Thymus (tissue), 11 donors: Measurements from ENCODE around the gene DUS1L. TPM values are rescaled to one million over a fixed set of nuclear protein-coding genes. Genes with fewer than 3 reads are reported as not detected.

ENCODE experiments used
- DNase-seq, 9 donors: peaks; one replicate each; pipeline ENCODE4 v3.0.0-alpha.2; 2013; ENCODE audit warnings: low spot score in 9 of 9, low read depth in 6 of 9, missing footprints in 1 of 9
- H3K27ac ChIP-seq, 2 donors: one replicate each; pipeline ENCODE4 v1.5.1; 2013; ENCODE audit warnings: control low read depth in 1 of 2, low read depth in 1 of 2, low read length in 1 of 2, mild to moderate bottlenecking in 1 of 2, moderate library complexity in 1 of 2
- H3K27me3 ChIP-seq, 2 donors: one replicate each; pipeline ENCODE4 v1.5.1; 2013; ENCODE audit warnings: low read length in 1 of 2; ENCODE audit not compliant: control insufficient read depth in 2 of 2, insufficient read depth in 1 of 2
- H3K36me3 ChIP-seq, 2 donors: one replicate each; pipeline ENCODE4 v1.5.1; 2013; ENCODE audit warnings: low read length in 1 of 2, mild to moderate bottlenecking in 1 of 2, moderate library complexity in 1 of 2; ENCODE audit not compliant: control insufficient read depth in 2 of 2, insufficient read depth in 2 of 2
- H3K4me1 ChIP-seq, 2 donors: one replicate each; pipeline ENCODE4 v1.5.1; 2013; ENCODE audit warnings: low read length in 2 of 2; ENCODE audit not compliant: control insufficient read depth in 2 of 2, insufficient read depth in 2 of 2
- H3K4me3 ChIP-seq, 2 donors: one replicate each; pipeline ENCODE4 v1.5.1; 2013; ENCODE audit warnings: low read length in 2 of 2, control low read depth in 1 of 2, mild to moderate bottlenecking in 1 of 2
- H3K9me3 ChIP-seq, 2 donors: one replicate each; pipeline ENCODE4 v1.5.1; 2013; ENCODE audit warnings: low read length in 1 of 2, mild to moderate bottlenecking in 1 of 2; ENCODE audit not compliant: control insufficient read depth in 2 of 2, insufficient read depth in 1 of 2
- WGBS: extraction: QIAGEN DNeasy Blood & Tissue Kit; methylation state at CpG from one replicate; pipeline ENCODE4 v1.1.7; 2013; 5-methylcytosine and 5-hydroxymethylcytosine counted together
- polyA plus RNA-seq: library from polyadenylated mRNA; stranded (reverse); fragments of 200-250 nt; gene quantifications from one replicate; pipeline ENCODE4 v1.2.3, GENCODE V29; 2013
- total RNA-seq: library from RNA; stranded (reverse); fragments of 120-200 nt; gene quantifications from one replicate; pipeline ENCODE4 v1.2.4, GENCODE V29; 2013
- donor health status: healthy.

Gene DUS1L
- total and polyA plus RNA-seq, 2 donors, result 57.9 to 147 TPM

GRCh38 chr17:82103553-82104451 lies 38.2 kb upstream of the DUS1L start:
- WGBS, result 95% methylated on average over 24 of the region's 24 CpGs
- H3K27me3 ChIP-seq, result no peaks in the 10 kb centered on the region
- no peak overlapping the region for H3K4me3 ChIP-seq
- peaks cover 10 to 15% of the 10 kb centered on the region in 2 donors for H3K36me3 ChIP-seq
- no peak for DNase-seq
- H3K9me3 ChIP-seq, result peaks cover 0 to 5% of the 10 kb centered on the region in 2 donors
- H3K4me1 ChIP-seq, result peaks cover 39 to 81% of the 10 kb centered on the region in 2 donors
- H3K27ac ChIP-seq, result peak overlapping the region in 1 of 2 donors; percentile 10

GRCh38 chr17:82101767-82102679 lies 36.4 kb upstream of the DUS1L start:
- Histone ChIP-seq H3K4me3 (no peak overlapping the region), H3K27ac (peak overlapping the region in 1 of 2 donors; percentile 9), H3K9me3 (peaks cover 0 to 5% of the 10 kb centered on the region in 2 donors), H3K27me3 (no peaks in the 10 kb centered on the region), H3K36me3 (peaks cover 7 to 10% of the 10 kb centered on the region in 2 donors), H3K4me1 (peaks cover 36 to 65% of the 10 kb centered on the region in 2 donors)
- WGBS, result 88% methylated on average over 18 of the region's 18 CpGs
- no peak for DNase-seq

DNA sequence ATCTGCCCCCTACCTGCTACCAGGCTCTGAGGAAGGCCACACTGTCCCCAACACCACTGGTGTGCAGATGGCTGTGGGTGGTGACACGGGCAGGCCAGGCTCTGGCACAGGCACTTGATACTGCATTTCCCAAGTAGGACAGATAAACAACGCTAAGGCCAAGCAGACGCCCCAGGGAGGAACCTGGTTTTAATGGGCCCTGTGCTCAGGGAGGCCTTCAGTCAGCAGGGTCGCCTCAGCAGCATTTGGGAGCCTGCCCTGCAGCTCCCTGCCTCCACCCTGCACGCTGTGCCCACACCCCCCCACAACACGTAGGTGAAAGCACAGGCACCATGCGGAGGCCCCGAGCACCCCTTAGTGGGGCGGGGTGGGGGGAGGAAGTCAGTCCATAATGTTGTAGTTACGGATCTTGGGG lies 35.7 kb upstream of the DUS1L start:
- DNase-seq, result no peak
- peak overlapping the region in 1 of 2 donors; percentile 7 for H3K27ac ChIP-seq
- H3K4me3 ChIP-seq, result no peak overlapping the region
- H3K36me3 ChIP-seq, result peaks cover 8 to 14% of the 10 kb centered on the region in 2 donors
- no peaks in the 10 kb centered on the region for H3K27me3 ChIP-seq
- H3K4me1 ChIP-seq, result peaks cover 39 to 65% of the 10 kb centered on the region in 2 donors
- WGBS, result 88% methylated on average over 10 of the region's 10 CpGs
- H3K9me3 ChIP-seq, result peaks cover 0 to 5% of the 10 kb centered on the region in 2 donors

DNA sequence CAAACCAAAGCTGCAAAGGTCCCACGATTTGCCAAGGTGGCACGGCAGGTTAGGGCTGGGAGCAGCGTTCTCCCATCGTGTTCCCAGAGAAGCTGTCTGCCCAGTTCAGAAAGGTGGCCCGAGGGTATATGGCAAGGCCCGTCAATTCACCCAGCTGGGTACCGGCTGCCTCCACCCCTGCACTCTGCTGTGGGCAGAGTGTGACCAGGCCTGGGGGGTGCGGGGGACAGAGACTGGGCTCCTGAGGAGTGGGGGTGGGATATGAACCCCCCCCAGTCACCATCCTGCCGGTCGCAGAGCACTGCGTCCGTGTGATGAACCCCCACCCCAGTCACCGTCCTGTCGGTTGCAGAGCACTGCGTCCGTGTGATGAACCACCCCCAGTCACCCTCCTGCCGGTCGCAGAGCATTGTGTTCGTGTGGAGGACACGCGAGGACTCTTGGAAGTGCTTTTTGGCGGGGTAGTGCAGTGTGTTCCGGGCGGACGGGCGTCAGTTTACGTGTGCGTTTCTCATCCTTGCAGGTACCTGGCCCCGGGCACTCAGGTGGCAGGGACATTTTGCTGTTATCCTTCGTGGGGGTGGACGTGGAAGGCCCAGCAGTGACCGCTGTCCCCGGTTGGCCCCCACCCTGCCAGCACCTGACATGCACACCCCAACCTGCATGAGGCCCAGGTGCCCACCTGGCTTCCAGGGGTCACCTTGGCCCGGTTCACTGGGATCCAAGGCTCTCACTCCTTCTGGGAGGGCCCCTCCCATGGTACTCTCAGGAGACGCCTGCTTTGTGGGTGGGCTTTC lies 35.1 kb upstream of the DUS1L start:
- peak overlapping the region; percentile 48 to 86 for H3K27ac ChIP-seq
- H3K36me3 ChIP-seq, result peaks cover 14 to 20% of the 10 kb centered on the region in 2 donors
- no peak for DNase-seq
- 90% methylated on average over 35 of the region's 35 CpGs for WGBS
- peaks cover 37 to 61% of the 10 kb centered on the region in 2 donors for H3K4me1 ChIP-seq
- peaks cover 0 to 5% of the 10 kb centered on the region in 2 donors for H3K9me3 ChIP-seq
- no peaks in the 10 kb centered on the region for H3K27me3 ChIP-seq
- no peak overlapping the region for H3K4me3 ChIP-seq

GRCh38 chr17:82098939-82099763 lies 33.5 kb upstream of the DUS1L start:
- Histone ChIP-seq H3K27ac (peak overlapping the region; percentile 86 to 96), H3K27me3 (no peaks in the 10 kb centered on the region), H3K4me1 (peaks cover 31 to 49% of the 10 kb centered on the region in 2 donors), H3K9me3 (peaks cover 0 to 5% of the 10 kb centered on the region in 2 donors), H3K36me3 (peaks cover 28 to 32% of the 10 kb centered on the region in 2 donors), H3K4me3 (peak overlapping the region; percentile 64 to 89)
- WGBS, result 6% methylated on average over 80 of the region's 80 CpGs
- peak in 3 of 9 donors; percentile 37 to 64 (median 43) for DNase-seq

- DNase-seq, result peak in 8 of 9 donors; percentile 76 to 94 (median 84)
- peaks cover 31 to 41% of the 10 kb centered on the region in 2 donors for H3K4me1 ChIP-seq
- peaks cover 36 to 40% of the 10 kb centered on the region in 2 donors for H3K36me3 ChIP-seq
- H3K27me3 ChIP-seq, result no peaks in the 10 kb centered on the region
- under 1% methylated on average over 124 of the region's 124 CpGs for WGBS
- peaks cover 0 to 5% of the 10 kb centered on the region in 2 donors for H3K9me3 ChIP-seq
- peak within 1 kb of the TSS; percentile 64 to 89 for H3K4me3 ChIP-seq
- H3K27ac ChIP-seq, result peak within 1 kb of the TSS; percentile 86 to 96
Measured at GRCh38 chr17:82098169-82098938, 32.8 kb upstream of the DUS1L start, which contains the start of gene FASN. Gene FASN (minus strand): TSS chr17:82098236. CDS start chr17:82096445, 1,791 bp downstream.

DNA sequence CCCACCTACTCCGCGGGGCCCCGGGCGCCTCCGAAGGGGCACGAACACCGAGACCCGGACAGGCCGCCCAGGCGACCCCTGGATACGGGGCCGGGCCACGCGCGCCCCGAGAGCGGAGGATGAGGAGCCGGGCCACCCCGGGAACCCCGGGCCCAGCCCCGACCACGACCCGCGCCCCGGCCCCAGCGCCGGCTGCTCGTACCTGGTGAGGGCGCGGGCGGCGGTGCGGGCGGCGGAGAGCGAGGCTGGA lies 32.2 kb upstream of the DUS1L start:
- peaks cover 31 to 41% of the 10 kb centered on the region in 2 donors for H3K4me1 ChIP-seq
- DNase-seq, result no peak
- H3K27ac ChIP-seq, result peak overlapping the region; percentile 60 to 87
- peaks cover 0 to 5% of the 10 kb centered on the region in 2 donors for H3K9me3 ChIP-seq
- H3K27me3 ChIP-seq, result no peaks in the 10 kb centered on the region
- H3K36me3 ChIP-seq, result peaks cover 41 to 45% of the 10 kb centered on the region in 2 donors
- under 1% methylated on average over 36 of the region's 36 CpGs for WGBS
- H3K4me3 ChIP-seq, result peak overlapping the region; percentile 56 to 89
